ENCODE results near the gene HSP90B1.

HSP90B1 gene

GRCh38 chr12:103929784-103930033 lies 501 bp upstream of the HSP90B1 start:
- no peak for TF ChIP-seq SUZ12 (IDR thresholded peaks at IDR 0.05; ENCODE audit: extremely low read depth, insufficient read depth, insufficient read length)
- TF ChIP-seq ZNF274 (IDR thresholded peaks at IDR 0.05; ENCODE audit: low read depth, low read length) = no peak
- TF ChIP-seq YY1 (IDR thresholded peaks at IDR 0.05; ENCODE audit: insufficient read depth, insufficient read length) = no peak
- Histone ChIP-seq H3K4me1 (ENCODE audit: insufficient read depth, insufficient read length) (no peaks in the 10 kb centered on the region), H3K9me3 (ENCODE audit: insufficient read depth, low read length) (no peaks in the 10 kb centered on the region), H3K36me3 (ENCODE audit: insufficient read depth, insufficient read length, low read length) (peaks cover 36% of the 10 kb centered on the region), H3K9ac (ENCODE audit: insufficient read length, low read depth) (no peak overlapping the region), H3K4me3 (ENCODE audit: insufficient read length, low read depth) (peak overlapping the region; percentile 75), H3K27me3 (ENCODE audit: insufficient read depth, insufficient read length) (no peaks in the 10 kb centered on the region)
- no peak for DNase-seq (ENCODE audit: low read depth, low spot score)

GRCh38 chr12:103930787-103931735 lies 851 bp downstream of the HSP90B1 start:
- Histone ChIP-seq H3K36me3 (ENCODE audit: insufficient read depth, insufficient read length, low read length) (peaks cover 49% of the 10 kb centered on the region), H3K27me3 (ENCODE audit: insufficient read depth, insufficient read length) (no peaks in the 10 kb centered on the region), H3K9me3 (ENCODE audit: insufficient read depth, low read length) (no peaks in the 10 kb centered on the region), H3K9ac (ENCODE audit: insufficient read length, low read depth) (peak overlapping the region; percentile 87), H3K4me1 (ENCODE audit: insufficient read depth, insufficient read length) (no peaks in the 10 kb centered on the region), H3K4me3 (ENCODE audit: insufficient read length, low read depth) (peak overlapping the region; percentile 92)
- TF ChIP-seq ZNF274 (IDR thresholded peaks at IDR 0.05; ENCODE audit: low read depth, low read length) = no peak
- TF ChIP-seq SUZ12 (IDR thresholded peaks at IDR 0.05; ENCODE audit: extremely low read depth, insufficient read depth, insufficient read length) = no peak
- no peak for TF ChIP-seq YY1 (IDR thresholded peaks at IDR 0.05; ENCODE audit: insufficient read depth, insufficient read length)
- no peak for DNase-seq (ENCODE audit: low read depth, low spot score)

GRCh38 chr12:103933237-103933636 lies 3.0 kb downstream of the HSP90B1 start:
- no peak overlapping the region for H3K4me3 ChIP-seq (ENCODE audit: insufficient read length, low read depth)
- H3K9me3 ChIP-seq (ENCODE audit: insufficient read depth, low read length) = no peaks in the 10 kb centered on the region
- DNase-seq (ENCODE audit: low read depth, low spot score) = no peak
- H3K9ac ChIP-seq (ENCODE audit: insufficient read length, low read depth) = no peak overlapping the region
- H3K27me3 ChIP-seq (ENCODE audit: insufficient read depth, insufficient read length) = no peaks in the 10 kb centered on the region
- TF ChIP-seq SUZ12 (IDR thresholded peaks at IDR 0.05; ENCODE audit: extremely low read depth, insufficient read depth, insufficient read length) (no peak), ZNF274 (IDR thresholded peaks at IDR 0.05; ENCODE audit: low read depth, low read length) (no peak), YY1 (IDR thresholded peaks at IDR 0.05; ENCODE audit: insufficient read depth, insufficient read length) (no peak)
- H3K4me1 ChIP-seq (ENCODE audit: insufficient read depth, insufficient read length) = no peaks in the 10 kb centered on the region
- peaks cover 70% of the 10 kb centered on the region for H3K36me3 ChIP-seq (ENCODE audit: insufficient read depth, insufficient read length, low read length)

GRCh38 chr12:103936679-103937078 lies 6.5 kb downstream of the HSP90B1 start:
- Histone ChIP-seq H3K4me1 (ENCODE audit: insufficient read depth, insufficient read length) (no peaks in the 10 kb centered on the region), H3K9ac (ENCODE audit: insufficient read length, low read depth) (no peak overlapping the region), H3K4me3 (ENCODE audit: insufficient read length, low read depth) (no peak overlapping the region), H3K36me3 (ENCODE audit: insufficient read depth, insufficient read length, low read length) (peaks cover 98% of the 10 kb centered on the region), H3K27me3 (ENCODE audit: insufficient read depth, insufficient read length) (no peaks in the 10 kb centered on the region), H3K9me3 (ENCODE audit: insufficient read depth, low read length) (no peaks in the 10 kb centered on the region)
- no peak for DNase-seq (ENCODE audit: low read depth, low spot score)
- TF ChIP-seq SUZ12 (IDR thresholded peaks at IDR 0.05; ENCODE audit: extremely low read depth, insufficient read depth, insufficient read length) = no peak
- no peak for TF ChIP-seq ZNF274 (IDR thresholded peaks at IDR 0.05; ENCODE audit: low read depth, low read length)
- TF ChIP-seq YY1 (IDR thresholded peaks at IDR 0.05; ENCODE audit: insufficient read depth, insufficient read length) = no peak

- Histone ChIP-seq H3K4me1 (ENCODE audit: insufficient read depth, insufficient read length) (no peaks in the 10 kb centered on the region), H3K4me3 (ENCODE audit: insufficient read length, low read depth) (no peak overlapping the region), H3K9me3 (ENCODE audit: insufficient read depth, low read length) (no peaks in the 10 kb centered on the region), H3K36me3 (ENCODE audit: insufficient read depth, insufficient read length, low read length) (peaks cover 99% of the 10 kb centered on the region), H3K27me3 (ENCODE audit: insufficient read depth, insufficient read length) (no peaks in the 10 kb centered on the region), H3K9ac (ENCODE audit: insufficient read length, low read depth) (no peak overlapping the region)
- DNase-seq (ENCODE audit: low read depth, low spot score) = no peak
- no peak for TF ChIP-seq YY1 (IDR thresholded peaks at IDR 0.05; ENCODE audit: insufficient read depth, insufficient read length)
- TF ChIP-seq ZNF274 (IDR thresholded peaks at IDR 0.05; ENCODE audit: low read depth, low read length) = no peak
- TF ChIP-seq SUZ12 (IDR thresholded peaks at IDR 0.05; ENCODE audit: extremely low read depth, insufficient read depth, insufficient read length) = no peak
These were observed 14.8 kb downstream of the HSP90B1 start for GRCh38 chr12:103944964-103945363.

GRCh38 chr12:103947871-103948555 lies 17.8 kb downstream of the HSP90B1 start:
- Histone ChIP-seq H3K4me3 (ENCODE audit: insufficient read length, low read depth) (no peak overlapping the region), H3K9me3 (ENCODE audit: insufficient read depth, low read length) (no peaks in the 10 kb centered on the region), H3K27me3 (ENCODE audit: insufficient read depth, insufficient read length) (no peaks in the 10 kb centered on the region), H3K9ac (ENCODE audit: insufficient read length, low read depth) (no peak overlapping the region), H3K36me3 (ENCODE audit: insufficient read depth, insufficient read length, low read length) (peaks cover 99% of the 10 kb centered on the region), H3K4me1 (ENCODE audit: insufficient read depth, insufficient read length) (no peaks in the 10 kb centered on the region)
- DNase-seq (ENCODE audit: low read depth, low spot score) = no peak
- TF ChIP-seq ZNF274 (IDR thresholded peaks at IDR 0.05; ENCODE audit: low read depth, low read length) (no peak), YY1 (IDR thresholded peaks at IDR 0.05; ENCODE audit: insufficient read depth, insufficient read length) (no peak), SUZ12 (IDR thresholded peaks at IDR 0.05; ENCODE audit: extremely low read depth, insufficient read depth, insufficient read length) (no peak)

- no peak overlapping the region for H3K4me3 ChIP-seq (ENCODE audit: insufficient read length, low read depth)
- H3K27me3 ChIP-seq (ENCODE audit: insufficient read depth, insufficient read length) = no peaks in the 10 kb centered on the region
- no peaks in the 10 kb centered on the region for H3K4me1 ChIP-seq (ENCODE audit: insufficient read depth, insufficient read length)
- no peak for TF ChIP-seq YY1 (IDR thresholded peaks at IDR 0.05; ENCODE audit: insufficient read depth, insufficient read length)
- TF ChIP-seq SUZ12 (IDR thresholded peaks at IDR 0.05; ENCODE audit: extremely low read depth, insufficient read depth, insufficient read length) = no peak
- no peak for TF ChIP-seq ZNF274 (IDR thresholded peaks at IDR 0.05; ENCODE audit: low read depth, low read length)
- no peaks in the 10 kb centered on the region for H3K9me3 ChIP-seq (ENCODE audit: insufficient read depth, low read length)
- DNase-seq (ENCODE audit: low read depth, low spot score) = no peak
- H3K36me3 ChIP-seq (ENCODE audit: insufficient read depth, insufficient read length, low read length) = peaks cover 99% of the 10 kb centered on the region
- H3K9ac ChIP-seq (ENCODE audit: insufficient read length, low read depth) = no peak overlapping the region
These were observed 18.7 kb downstream of the HSP90B1 start for GRCh38 chr12:103948746-103949406.
